IPS-NIHi7 (cell line): ENCODE data around the gene SLFN13.
"Not testable (repeated sequence)": the region's sequence is repeated elsewhere in the genome, so short reads cannot be mapped to it uniquely, and the experiment has no call there.

ENCODE experiments used
- DNase-seq: peaks from one replicate; pipeline ENCODE4 v3.0.0; 2012; ENCODE audit warnings: mixed read lengths; ENCODE audit errors: extremely low spot score

The SLFN13 gene

DNA sequence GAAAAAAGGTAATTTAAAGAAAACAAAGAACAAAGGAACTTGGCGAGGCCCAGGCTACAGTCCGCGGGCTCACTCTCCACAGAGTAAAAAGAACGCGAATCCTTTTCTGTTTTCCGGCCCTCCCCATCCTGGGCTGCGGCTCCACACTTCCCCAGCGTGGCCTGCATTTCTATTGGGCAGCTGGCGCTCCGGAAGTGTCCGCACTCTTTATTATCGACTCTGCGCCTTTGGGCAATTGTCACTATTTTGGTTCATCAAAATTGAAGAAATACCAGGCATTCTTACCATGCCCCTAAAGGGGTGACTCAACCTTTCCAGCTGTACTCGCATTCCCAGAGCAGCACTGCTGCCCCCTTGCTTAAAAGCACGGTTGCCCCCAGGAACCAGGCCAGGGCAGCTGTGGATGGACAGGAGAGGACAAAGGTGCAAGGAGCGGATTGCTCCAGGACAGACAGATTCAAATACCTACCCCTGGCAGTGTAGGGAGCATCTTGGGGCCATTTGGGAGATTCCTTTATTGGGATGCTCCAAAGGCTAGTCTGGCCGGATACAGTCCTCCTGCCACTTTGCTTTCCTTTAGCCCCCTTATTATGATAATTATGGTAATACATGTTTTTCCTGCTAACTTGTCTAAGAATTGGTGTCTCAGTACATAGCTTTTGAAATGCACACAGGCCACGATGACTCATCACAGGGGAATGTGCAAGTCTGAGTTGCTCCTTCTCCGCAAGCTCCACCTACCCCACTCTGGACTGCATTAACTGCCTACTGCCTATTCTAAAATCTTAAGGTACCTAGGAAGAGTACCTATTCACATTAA, 15.3 kb downstream of the SLFN13 start:
- peak; percentile 72 for DNase-seq

DNA sequence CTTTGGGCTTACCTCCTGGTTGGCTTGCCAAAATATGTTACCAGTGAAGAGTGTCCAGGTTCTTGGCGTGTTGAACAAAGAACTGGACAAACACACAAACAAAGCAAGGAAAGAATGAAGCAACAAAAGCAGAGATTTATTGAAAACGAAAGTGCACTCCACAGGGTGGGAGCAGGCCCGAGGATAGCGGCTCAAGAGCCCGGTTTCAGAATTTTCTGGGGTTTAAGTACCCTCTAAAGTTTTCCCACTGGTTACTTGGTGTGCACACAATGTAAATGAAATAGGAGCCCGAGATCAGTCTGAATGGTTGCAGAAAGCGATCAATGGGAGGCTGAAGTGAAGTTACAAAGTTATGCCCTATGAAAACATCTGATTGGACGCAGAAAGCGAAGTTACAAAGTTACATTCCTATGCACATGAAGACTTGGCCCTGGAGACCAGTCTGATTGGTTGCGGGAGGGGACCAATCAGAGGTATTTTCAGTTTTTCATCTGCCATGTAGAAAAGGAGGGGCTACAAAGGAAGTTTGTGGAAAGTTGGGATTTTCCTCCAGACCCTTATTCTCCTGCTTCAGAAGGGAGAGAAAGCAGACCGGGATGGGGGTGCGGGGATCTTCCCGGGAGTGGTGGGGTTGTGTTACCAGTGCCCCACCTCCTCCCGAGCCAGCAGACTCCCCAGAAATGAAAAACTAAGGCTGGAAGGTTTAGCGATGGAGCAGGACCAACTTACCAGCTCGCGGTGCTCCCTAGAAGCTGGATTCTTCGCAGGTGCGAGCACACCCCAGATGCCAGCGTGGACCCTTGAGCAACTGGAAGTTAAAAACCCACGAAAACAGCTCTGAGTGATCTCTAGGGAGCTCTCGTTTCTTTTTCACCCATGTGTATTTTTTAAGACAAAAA, 16.1 kb downstream of the SLFN13 start, which contains the start of gene SLFN12:
Gene SLFN12 (minus strand): TSS at position 325 of the 899 bp plus-strand sequence. CDS start 9,472 bp downstream, outside the sequence.
- DNase-seq: peak; percentile 43

DNA sequence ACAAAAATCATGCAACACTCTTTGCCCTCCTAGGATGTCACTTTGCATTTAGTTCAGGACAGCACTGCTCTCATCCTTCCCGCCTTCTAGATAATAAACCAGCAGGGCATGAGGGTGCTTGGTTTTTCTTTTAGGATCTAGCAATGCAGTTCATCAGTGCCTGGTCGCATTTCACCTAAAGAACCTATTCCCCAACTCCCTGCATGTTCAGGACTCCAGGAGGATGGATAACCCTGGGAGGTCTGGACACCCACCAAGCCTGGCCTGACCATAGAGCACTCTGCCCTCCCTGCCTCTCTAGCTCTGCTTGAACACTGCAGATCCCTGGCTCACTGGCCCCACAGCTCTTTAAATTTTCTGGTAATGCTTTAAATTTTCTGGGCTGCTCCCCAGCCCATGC, 18.9 kb downstream of the SLFN13 start:
- DNase-seq: no peak

- DNase-seq: no peak
Observed at GRCh38 chr17:35428229-35428628, 20.3 kb downstream of the SLFN13 start.

GRCh38 chr17:35423761-35424160, 24.8 kb downstream of the SLFN13 start:
- DNase-seq: no peak

GRCh38 chr17:35421069-35421468, 27.5 kb downstream of the SLFN13 start:
- not testable (repeated sequence) for DNase-seq

DNA sequence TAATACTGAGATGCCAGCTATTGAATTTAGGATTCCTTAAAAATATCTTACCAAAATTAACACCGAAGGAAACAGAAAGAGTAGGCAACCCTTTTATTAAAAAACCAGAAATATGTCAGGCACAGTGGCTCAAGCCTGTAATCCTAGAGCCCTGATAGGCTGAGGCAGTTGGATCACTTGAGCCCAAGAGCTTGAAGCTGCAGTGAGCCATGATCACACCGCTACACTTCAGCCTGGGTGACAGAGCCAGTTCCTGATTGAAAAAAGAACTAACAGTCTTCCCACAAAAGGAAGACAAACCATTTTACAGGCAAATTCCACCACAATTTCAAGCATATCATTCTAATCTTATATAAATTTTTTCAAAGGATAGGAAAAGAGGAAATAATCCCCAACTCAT, 31.9 kb downstream of the SLFN13 start:
- no peak for DNase-seq

DNA sequence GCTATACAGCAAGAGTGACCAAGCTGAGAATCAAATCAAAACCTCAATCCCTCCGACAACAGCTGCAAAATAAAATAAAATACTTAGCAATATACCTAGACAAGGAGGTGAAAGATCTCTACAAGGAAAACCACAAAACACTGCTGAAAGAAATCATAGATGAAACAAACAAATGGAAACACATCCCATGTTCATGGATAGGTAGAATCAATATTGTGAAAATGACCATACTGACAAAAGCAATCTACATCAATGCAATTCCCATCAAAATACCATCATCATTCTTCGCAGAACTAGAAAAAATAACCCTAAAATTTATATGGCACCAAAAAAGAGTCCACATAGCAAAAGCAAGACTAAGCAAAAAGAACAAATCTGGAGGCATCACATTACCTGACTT, 33.9 kb downstream of the SLFN13 start:
- DNase-seq: not testable (repeated sequence)

DNA sequence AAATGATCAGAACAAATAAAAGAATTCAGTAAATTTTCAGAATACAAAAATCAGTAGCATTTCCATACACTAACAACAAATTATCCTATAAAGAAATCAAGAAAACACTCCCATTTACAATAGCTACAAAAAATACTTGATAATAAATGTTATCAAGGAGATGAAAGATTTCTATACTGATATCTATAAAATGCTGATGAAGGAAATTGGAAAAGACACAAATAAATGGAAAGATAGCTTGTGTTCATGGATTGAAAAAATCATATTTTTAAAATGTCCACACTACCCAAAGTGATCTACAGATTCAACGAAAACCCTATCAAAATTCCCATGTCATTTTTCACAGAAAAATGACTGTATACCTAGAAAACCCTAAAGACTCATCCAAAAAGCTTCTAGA, 34.3 kb downstream of the SLFN13 start:
- no peak for DNase-seq

GRCh38 chr17:35407531-35407930, 41.0 kb downstream of the SLFN13 start:
- DNase-seq: no peak

GRCh38 chr17:35406568-35406967, 42.0 kb downstream of the SLFN13 start:
- no peak for DNase-seq

- DNase-seq: no peak
Observed at GRCh38 chr17:35404360-35404759, 44.2 kb downstream of the SLFN13 start.

DNA sequence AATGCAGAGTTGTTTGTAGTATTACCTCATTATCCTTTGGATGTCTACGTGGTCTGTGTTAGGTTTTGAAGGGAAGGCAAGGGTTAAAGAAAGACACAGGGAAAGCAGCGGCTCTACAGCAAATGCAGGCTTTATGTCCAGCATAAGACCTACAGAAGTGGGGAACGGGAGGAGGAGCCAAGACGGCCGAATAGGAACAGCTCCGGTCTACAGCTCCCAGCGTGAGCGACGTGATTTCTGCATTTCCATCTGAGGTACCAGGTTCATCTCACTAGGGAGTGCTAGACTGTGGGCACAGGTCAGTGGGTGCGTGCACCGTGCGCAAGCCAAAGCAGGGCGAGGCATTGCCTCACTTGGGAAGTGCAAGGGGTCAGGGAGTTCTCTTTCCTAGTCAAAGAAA, 54.8 kb downstream of the SLFN13 start:
- DNase-seq: not testable (repeated sequence)

- no peak for DNase-seq
Observed at GRCh38 chr17:35390663-35391062, 57.9 kb downstream of the SLFN13 start.

GRCh38 chr17:35390156-35390555, 58.4 kb downstream of the SLFN13 start:
- peak; percentile 26 for DNase-seq

DNA sequence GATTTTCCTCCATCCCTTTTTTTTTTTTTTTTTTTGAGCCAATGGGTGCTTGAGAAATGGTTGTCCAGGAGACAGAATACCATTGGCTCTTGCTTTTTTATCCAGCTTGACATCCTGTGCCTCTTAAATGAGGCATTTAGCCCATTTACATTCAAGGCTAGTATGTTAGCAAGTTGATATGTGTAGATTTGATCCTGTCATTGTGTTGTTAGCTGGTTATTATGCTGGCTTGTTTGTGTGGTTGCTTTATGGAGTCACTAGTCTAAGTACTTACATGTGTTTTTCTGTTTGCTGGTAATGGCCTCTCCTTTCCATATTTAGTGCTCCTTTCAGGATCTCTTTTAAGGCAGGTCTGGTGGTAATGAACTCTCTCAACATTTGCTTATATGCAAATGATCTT, 61.1 kb downstream of the SLFN13 start:
- no peak for DNase-seq
